NCI-H2107 treated with DMSO at 0.1 percent for 48 hours (cell line): ENCODE data around the gene DSCAM.

Experiments
- DNase-seq: peaks from one replicate; lab custom pipeline; 2025; ENCODE audit not compliant: unreplicated experiment; lab: John Stamatoyannopoulos, UW

DSCAM gene

GRCh38 chr21:39965026-39965425 is 881.9 kb downstream of the DSCAM start:
- no peak for DNase-seq

GRCh38 chr21:39961251-39961650 is 885.7 kb downstream of the DSCAM start:
- no peak for DNase-seq
